ENCODE data around the gene CARNS1. TPM values are rescaled to one million over a fixed set of nuclear protein-coding genes. Genes with fewer than 3 reads are reported as not detected.

The CARNS1 gene
- total and polyA plus RNA-seq, 9 of the 15 experiments (the other 6 are each of a cell fraction or from before 2014, with no cell fraction given), result 0.01 to 0.18 (median 0.06) TPM; not detected in 3

DNA sequence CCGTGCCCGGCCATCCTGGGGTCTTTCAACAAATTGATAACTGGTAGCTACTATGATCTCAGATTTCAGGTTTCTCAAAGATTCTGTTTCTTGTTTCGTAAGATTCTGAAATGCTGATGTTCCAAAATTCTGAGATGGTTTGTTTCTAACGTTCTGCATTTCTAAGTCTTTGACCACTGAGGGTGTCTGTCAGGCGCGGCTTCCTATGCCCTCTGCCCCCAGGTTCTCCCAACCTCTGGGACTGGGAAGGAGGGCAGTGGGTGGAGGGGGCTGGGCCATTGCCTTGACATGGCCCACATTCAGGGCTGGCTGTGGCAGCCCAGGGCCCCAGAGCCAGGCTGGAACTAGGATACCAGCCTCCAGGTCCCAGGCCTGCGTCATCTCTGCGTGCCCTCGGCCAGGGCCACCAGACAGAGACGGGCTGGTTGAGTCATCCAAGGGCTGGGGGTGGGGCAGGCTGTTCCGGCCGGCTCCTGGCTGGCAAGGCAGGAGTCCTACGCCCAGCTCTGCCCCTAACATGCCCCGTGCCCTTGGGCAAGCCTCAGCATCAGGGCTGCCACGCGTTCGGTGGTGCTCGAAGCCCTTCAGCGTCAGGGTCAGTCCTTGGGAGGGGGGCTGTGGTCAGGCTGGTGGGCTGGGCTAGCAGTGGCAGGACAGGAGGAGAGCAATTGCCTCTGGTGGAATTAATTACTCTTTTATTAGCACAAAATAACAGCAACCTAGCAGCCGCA is 48.4 kb downstream of the CARNS1 start (continued):
- TF ChIP-seq, protein P1, sequence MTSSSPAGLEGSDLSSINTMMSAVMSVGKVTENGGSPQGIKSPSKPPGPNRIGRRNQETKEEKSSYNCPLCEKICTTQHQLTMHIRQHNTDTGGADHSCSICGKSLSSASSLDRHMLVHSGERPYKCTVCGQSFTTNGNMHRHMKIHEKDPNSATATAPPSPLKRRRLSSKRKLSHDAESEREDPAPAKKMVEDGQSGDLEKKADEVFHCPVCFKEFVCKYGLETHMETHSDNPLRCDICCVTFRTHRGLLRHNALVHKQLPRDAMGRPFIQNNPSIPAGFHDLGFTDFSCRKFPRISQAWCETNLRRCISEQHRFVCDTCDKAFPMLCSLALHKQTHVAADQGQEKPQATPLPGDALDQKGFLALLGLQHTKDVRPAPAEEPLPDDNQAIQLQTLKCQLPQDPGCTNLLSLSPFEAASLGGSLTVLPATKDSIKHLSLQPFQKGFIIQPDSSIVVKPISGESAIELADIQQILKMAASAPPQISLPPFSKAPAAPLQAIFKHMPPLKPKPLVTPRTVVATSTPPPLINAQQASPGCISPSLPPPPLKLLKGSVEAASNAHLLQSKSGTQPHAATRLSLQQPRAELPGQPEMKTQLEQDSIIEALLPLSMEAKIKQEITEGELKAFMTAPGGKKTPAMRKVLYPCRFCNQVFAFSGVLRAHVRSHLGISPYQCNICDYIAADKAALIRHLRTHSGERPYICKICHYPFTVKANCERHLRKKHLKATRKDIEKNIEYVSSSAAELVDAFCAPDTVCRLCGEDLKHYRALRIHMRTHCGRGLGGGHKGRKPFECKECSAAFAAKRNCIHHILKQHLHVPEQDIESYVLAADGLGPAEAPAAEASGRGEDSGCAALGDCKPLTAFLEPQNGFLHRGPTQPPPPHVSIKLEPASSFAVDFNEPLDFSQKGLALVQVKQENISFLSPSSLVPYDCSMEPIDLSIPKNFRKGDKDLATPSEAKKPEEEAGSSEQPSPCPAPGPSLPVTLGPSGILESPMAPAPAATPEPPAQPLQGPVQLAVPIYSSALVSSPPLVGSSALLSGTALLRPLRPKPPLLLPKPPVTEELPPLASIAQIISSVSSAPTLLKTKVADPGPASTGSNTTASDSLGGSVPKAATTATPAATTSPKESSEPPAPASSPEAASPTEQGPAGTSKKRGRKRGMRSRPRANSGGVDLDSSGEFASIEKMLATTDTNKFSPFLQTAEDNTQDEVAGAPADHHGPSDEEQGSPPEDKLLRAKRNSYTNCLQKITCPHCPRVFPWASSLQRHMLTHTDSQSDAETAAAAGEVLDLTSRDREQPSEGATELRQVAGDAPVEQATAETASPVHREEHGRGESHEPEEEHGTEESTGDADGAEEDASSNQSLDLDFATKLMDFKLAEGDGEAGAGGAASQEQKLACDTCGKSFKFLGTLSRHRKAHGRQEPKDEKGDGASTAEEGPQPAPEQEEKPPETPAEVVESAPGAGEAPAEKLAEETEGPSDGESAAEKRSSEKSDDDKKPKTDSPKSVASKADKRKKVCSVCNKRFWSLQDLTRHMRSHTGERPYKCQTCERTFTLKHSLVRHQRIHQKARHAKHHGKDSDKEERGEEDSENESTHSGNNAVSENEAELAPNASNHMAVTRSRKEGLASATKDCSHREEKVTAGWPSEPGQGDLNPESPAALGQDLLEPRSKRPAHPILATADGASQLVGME (CRISPR knock-in tag; IDR thresholded peaks at IDR 0.05), result peak; percentile 37
- no peak for TF ChIP-seq ZNF41 (CRISPR knock-in tag; conservative IDR thresholded peaks at IDR 0.05)
- TF ChIP-seq, protein P2, sequence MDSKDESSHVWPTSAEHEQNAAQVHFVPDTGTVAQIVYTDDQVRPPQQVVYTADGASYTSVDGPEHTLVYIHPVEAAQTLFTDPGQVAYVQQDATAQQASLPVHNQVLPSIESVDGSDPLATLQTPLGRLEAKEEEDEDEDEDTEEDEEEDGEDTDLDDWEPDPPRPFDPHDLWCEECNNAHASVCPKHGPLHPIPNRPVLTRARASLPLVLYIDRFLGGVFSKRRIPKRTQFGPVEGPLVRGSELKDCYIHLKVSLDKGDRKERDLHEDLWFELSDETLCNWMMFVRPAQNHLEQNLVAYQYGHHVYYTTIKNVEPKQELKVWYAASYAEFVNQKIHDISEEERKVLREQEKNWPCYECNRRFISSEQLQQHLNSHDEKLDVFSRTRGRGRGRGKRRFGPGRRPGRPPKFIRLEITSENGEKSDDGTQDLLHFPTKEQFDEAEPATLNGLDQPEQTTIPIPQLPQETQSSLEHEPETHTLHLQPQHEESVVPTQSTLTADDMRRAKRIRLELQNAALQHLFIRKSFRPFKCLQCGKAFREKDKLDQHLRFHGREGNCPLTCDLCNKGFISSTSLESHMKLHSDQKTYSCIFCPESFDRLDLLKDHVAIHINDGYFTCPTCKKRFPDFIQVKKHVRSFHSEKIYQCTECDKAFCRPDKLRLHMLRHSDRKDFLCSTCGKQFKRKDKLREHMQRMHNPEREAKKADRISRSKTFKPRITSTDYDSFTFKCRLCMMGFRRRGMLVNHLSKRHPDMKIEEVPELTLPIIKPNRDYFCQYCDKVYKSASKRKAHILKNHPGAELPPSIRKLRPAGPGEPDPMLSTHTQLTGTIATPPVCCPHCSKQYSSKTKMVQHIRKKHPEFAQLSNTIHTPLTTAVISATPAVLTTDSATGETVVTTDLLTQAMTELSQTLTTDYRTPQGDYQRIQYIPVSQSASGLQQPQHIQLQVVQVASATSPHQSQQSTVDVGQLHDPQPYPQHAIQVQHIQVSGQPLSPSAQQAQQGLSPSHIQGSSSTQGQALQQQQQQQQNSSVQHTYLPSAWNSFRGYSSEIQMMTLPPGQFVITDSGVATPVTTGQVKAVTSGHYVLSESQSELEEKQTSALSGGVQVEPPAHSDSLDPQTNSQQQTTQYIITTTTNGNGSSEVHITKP (IDR thresholded peaks at IDR 0.05; ENCODE audit: partially characterized antibody), result peak; percentile 9
- TF ChIP-seq RB1 (IDR thresholded peaks at IDR 0.05; ENCODE audit: low read depth), result no peak
- peak in 1 of 2 experiments; percentile 29; a peak in 1 of 4 replicates for TF ChIP-seq FOXA3 (CRISPR knock-in tag; conservative IDR thresholded peaks at IDR 0.05 in 1 of 2, IDR thresholded peaks at IDR 0.05 in 1 of 2)
- TF ChIP-seq ERF (CRISPR knock-in tag; IDR thresholded peaks at IDR 0.05), result 0 out of 2 replicates have a peak, but pooled peaks have one; percentile 52
- TF ChIP-seq ZNF165 (CRISPR knock-in tag; IDR thresholded peaks at IDR 0.05; ENCODE audit: borderline replicate concordance), result 0 out of 2 replicates have a peak, but pooled peaks have one; percentile 53
- TF ChIP-seq MTA2 (IDR thresholded peaks at IDR 0.05; ENCODE audit: low read depth), result 0 out of 2 replicates have a peak, but pooled peaks have one; percentile 4
- peak in 1 of 2 experiments; percentile 12; a peak in 1 of 4 replicates for TF ChIP-seq TBL1XR1 (IDR thresholded peaks at IDR 0.05; ENCODE audit: low read length in 2 of 2)
- peak; percentile 66; the same call in 1 of the 2 replicates for TF ChIP-seq ZNF583 (CRISPR knock-in tag; IDR thresholded peaks at IDR 0.05)
- TF ChIP-seq, protein P3, sequence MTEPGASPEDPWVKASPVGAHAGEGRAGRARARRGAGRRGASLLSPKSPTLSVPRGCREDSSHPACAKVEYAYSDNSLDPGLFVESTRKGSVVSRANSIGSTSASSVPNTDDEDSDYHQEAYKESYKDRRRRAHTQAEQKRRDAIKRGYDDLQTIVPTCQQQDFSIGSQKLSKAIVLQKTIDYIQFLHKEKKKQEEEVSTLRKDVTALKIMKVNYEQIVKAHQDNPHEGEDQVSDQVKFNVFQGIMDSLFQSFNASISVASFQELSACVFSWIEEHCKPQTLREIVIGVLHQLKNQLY (CRISPR knock-in tag; conservative IDR thresholded peaks at IDR 0.05), result 0 out of 4 replicates have a peak, but pooled peaks of 1 of the 2 experiments have one; percentile 9
- peak; percentile 27; the same call in 1 of the 2 replicates for TF ChIP-seq ZNF311 (CRISPR knock-in tag; IDR thresholded peaks at IDR 0.05)
- peak; percentile 62; the same call in 1 of the 2 replicates for TF ChIP-seq CXXC5 (CRISPR knock-in tag; IDR thresholded peaks at IDR 0.05)
- TF ChIP-seq, protein P4, sequence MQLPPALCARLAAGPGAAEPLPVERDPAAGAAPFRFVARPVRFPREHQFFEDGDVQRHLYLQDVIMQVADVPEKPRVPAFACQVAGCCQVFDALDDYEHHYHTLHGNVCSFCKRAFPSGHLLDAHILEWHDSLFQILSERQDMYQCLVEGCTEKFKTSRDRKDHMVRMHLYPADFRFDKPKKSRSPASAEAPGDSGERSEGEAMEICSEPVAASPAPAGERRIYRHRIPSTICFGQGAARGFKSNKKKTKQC (CRISPR knock-in tag; IDR thresholded peaks at IDR 0.05), result peak; percentile 43; the same call in 1 of the 2 replicates
- 0 out of 2 replicates have a peak, but pooled peaks have one; percentile 4 for TF ChIP-seq NR2C2 (CRISPR knock-in tag; IDR thresholded peaks at IDR 0.05)
- TF ChIP-seq NR2C2 (tag; IDR thresholded peaks at IDR 0.05), result no peak

Data from K562 (cell line).